GM12891 (cell line): ENCODE data around the gene NSUN7.
A peak's percentile ranks its signal among the peaks of the same experiment; 100 is the strongest.

Experiments used
- DNase-seq: peaks from one replicate; pipeline ENCODE4 v3.0.0; 2011; ENCODE audit warnings: low spot score; ENCODE audit not compliant: insufficient read length
- FAIRE-seq: peaks from 2 replicates; lab custom pipeline; 2011; peaks lifted over from hg19 to GRCh38; lab: Jason Lieb, UNC
- PAX5 ChIP-seq: IDR thresholded peaks from 2 replicates; pipeline ENCODE4 v1.6.1; 2011; ENCODE audit warnings: low read length, moderate library complexity, mild to moderate bottlenecking; ENCODE audit not compliant: insufficient read depth, severe bottlenecking
- POLR2A ChIP-seq: IDR thresholded peaks from 2 replicates; pipeline ENCODE4 v1.6.1; 2011; ENCODE audit warnings: low read depth, low read length, control low read depth
- POLR2AphosphoS5 ChIP-seq: IDR thresholded peaks from 2 replicates; pipeline ENCODE4 v1.6.1; 2011; ENCODE audit warnings: low read depth, low read length, control low read depth
- POU2F2 ChIP-seq: IDR thresholded peaks from 2 replicates; pipeline ENCODE4 v1.6.1; 2011; ENCODE audit warnings: low read depth, mild to moderate bottlenecking, control low read depth, low read length, moderate library complexity
- SPI1 ChIP-seq: IDR thresholded peaks from 2 replicates; pipeline ENCODE4 v1.6.1; 2011; ENCODE audit warnings: low read depth, low read length, control low read depth
- TAF1 ChIP-seq: IDR thresholded peaks from 2 replicates; pipeline ENCODE4 v1.6.1; 2011; ENCODE audit warnings: low read depth, low read length, control low read depth

The NSUN7 gene

GRCh38 chr4:40733752-40734151 is 16.0 kb upstream of the NSUN7 start:
- DNase-seq = no peak
- TF ChIP-seq TAF1 = no peak
- no peak for TF ChIP-seq PAX5
- TF ChIP-seq POLR2AphosphoS5 = no peak
- TF ChIP-seq POLR2A = no peak
- no peak for TF ChIP-seq SPI1
- no peak for TF ChIP-seq POU2F2
- FAIRE-seq = no peak

- TF ChIP-seq POLR2A = no peak
- peak; percentile 41; the same call in 1 of the 2 replicates for TF ChIP-seq SPI1
- no peak for TF ChIP-seq PAX5
- DNase-seq (no peak), FAIRE-seq (no peak)
These were observed 15.3 kb upstream of the NSUN7 start for GRCh38 chr4:40734497-40734896.

GRCh38 chr4:40736910-40737309 is 12.8 kb upstream of the NSUN7 start:
- DNase-seq (no peak), FAIRE-seq (no peak)
- TF ChIP-seq POLR2A (no peak), TAF1 (no peak)

GRCh38 chr4:40737879-40738278 is 11.9 kb upstream of the NSUN7 start:
- DNase-seq = no peak
- FAIRE-seq = no peak
- TF ChIP-seq SPI1 (no peak), POU2F2 (no peak), TAF1 (no peak), POLR2AphosphoS5 (no peak), PAX5 (no peak), POLR2A (no peak)

- FAIRE-seq = no peak
- TF ChIP-seq POLR2A (no peak), POU2F2 (no peak), PAX5 (no peak), TAF1 (no peak), POLR2AphosphoS5 (no peak), SPI1 (no peak)
These were observed 10.4 kb upstream of the NSUN7 start for GRCh38 chr4:40739347-40739746.

GRCh38 chr4:40744218-40744617 is 5.5 kb upstream of the NSUN7 start:
- FAIRE-seq = no peak
- no peak for DNase-seq
- TF ChIP-seq TAF1 (no peak), PAX5 (no peak), POLR2A (no peak), POU2F2 (no peak), SPI1 (no peak)

More at GRCh38 chr4:40739347-40739746, 10.4 kb upstream of the NSUN7 start:
- no peak for DNase-seq

- TF ChIP-seq POLR2AphosphoS5 = no peak
- DNase-seq = no peak
- peak; percentile 31 for FAIRE-seq
These were observed 4.3 kb upstream of the NSUN7 start for GRCh38 chr4:40745285-40745984.

GRCh38 chr4:40747207-40747835 is 2.4 kb upstream of the NSUN7 start:
- FAIRE-seq = no peak
- DNase-seq = no peak
- TF ChIP-seq TAF1 (no peak), POU2F2 (no peak), POLR2A (no peak), POLR2AphosphoS5 (no peak), SPI1 (no peak), PAX5 (no peak)

GRCh38 chr4:40750461-40751258 is 905 bp downstream of the NSUN7 start:
- FAIRE-seq (no peak), DNase-seq (no peak)
- TF ChIP-seq POLR2AphosphoS5 (no peak), TAF1 (no peak), SPI1 (no peak), PAX5 (no peak), POU2F2 (no peak)

- FAIRE-seq (no peak), DNase-seq (no peak)
- TF ChIP-seq POLR2AphosphoS5 (no peak), POLR2A (no peak), PAX5 (no peak), TAF1 (no peak), POU2F2 (no peak), SPI1 (no peak)
These were observed 5.9 kb downstream of the NSUN7 start for GRCh38 chr4:40755616-40756015.
